GM20000 (cell line): ENCODE results near the gene ASTN2.

Experiments
- DNase-seq: peaks from one replicate; pipeline ENCODE4 v3.0.0; 2012; ENCODE audit warnings: low spot score
- CTCF ChIP-seq: IDR thresholded peaks from 2 replicates; pipeline ENCODE4 v1.5.1; 2012; ENCODE audit warnings: mild to moderate bottlenecking, control low read depth; ENCODE audit errors: extremely low read depth, missing control alignments

Gene ASTN2

GRCh38 chr9:117046666-117047327 lies 368.1 kb downstream of the ASTN2 start:
- TF ChIP-seq CTCF, result no peak
- DNase-seq, result peak; percentile 6

GRCh38 chr9:117044241-117044640 lies 370.6 kb downstream of the ASTN2 start:
- no peak for TF ChIP-seq CTCF
- no peak for DNase-seq

GRCh38 chr9:117043159-117043558 lies 371.7 kb downstream of the ASTN2 start:
- no peak for DNase-seq
- no peak for TF ChIP-seq CTCF

- DNase-seq, result no peak
- TF ChIP-seq CTCF, result no peak
These were observed 379.3 kb downstream of the ASTN2 start for GRCh38 chr9:117035546-117035945.

- DNase-seq, result no peak
These were observed 380.0 kb downstream of the ASTN2 start for GRCh38 chr9:117034866-117035265.

GRCh38 chr9:117030254-117030768 lies 384.5 kb downstream of the ASTN2 start:
- no peak for DNase-seq
- TF ChIP-seq CTCF, result no peak

More at GRCh38 chr9:117034866-117035265, 380.0 kb downstream of the ASTN2 start:
- TF ChIP-seq CTCF, result no peak

GRCh38 chr9:117029341-117029740 lies 385.5 kb downstream of the ASTN2 start:
- no peak for DNase-seq
- no peak for TF ChIP-seq CTCF
